ENCODE data around the gene YOD1.

The YOD1 gene

DNA sequence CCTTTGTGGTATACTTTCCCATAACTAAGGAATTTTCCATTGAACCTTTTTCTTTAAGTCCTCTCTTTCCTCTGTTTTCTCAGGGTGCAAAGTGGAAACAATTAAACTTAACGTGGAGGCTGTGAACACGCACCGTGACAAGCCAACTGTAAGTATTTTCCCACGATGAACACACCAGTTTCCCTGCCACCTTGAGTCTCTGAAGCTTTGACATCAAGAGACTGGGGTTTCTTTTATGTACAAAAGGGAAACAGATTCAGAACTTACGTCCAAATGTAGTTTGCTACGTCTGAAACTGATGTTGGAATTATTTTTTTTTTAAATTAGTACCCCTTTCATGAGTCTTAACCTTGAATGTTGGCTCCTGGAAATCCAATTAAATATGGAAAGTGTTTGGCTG is 20.4 kb upstream of the YOD1 start:
- no peak for DNase-seq

DNA sequence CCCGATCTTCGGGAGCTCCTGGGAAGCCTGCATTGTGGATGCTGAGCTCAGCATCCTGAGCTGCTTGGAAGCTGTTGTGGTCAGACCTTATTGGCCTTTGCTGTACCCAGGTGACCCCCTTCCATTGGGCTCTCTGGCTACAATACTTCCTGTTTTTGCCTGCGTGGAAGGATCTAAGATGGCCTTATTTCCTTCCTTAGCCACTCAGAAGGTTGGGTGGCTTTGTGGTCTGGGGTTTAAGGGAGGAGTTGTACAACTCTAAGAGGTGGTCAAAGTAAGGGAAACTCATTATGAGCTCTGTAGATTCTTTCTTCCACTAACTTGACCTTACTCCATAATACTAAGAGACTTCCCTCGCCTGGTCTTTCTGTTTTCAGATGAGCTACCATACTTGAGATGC is 19.8 kb upstream of the YOD1 start:
- DNase-seq = peak; percentile 12

GRCh38 chr1:207069858-207070506 is 19.0 kb upstream of the YOD1 start:
- no peak for DNase-seq

GRCh38 chr1:207069061-207069460 is 18.1 kb upstream of the YOD1 start:
- no peak for DNase-seq

- DNase-seq = no peak
Observed at GRCh38 chr1:207067665-207068064, 16.7 kb upstream of the YOD1 start.

DNA sequence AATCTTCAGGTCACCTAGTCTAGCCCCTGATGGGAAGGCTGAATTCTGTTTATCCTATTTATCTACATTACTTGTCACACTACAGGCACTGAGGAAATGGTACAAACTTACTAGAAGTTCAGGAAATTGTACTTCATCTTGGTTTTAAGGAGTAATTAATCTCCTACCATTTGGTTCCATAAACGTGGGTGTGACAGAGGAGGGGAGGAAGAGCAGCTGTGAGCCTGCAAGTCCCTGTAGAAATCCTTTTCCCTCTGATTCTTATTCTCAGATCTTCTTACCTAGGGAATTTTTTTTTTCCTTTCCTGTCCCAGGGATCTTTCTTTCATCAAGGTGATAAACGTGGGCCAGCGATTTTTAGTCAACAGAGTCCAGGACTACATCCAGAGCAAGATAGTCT is 16.2 kb upstream of the YOD1 start:
- no peak for DNase-seq

GRCh38 chr1:207064561-207064960 is 13.6 kb upstream of the YOD1 start:
- DNase-seq = no peak

- no peak for DNase-seq
Observed at GRCh38 chr1:207063014-207063413, 12.0 kb upstream of the YOD1 start.

- no peak for DNase-seq
Observed at GRCh38 chr1:207062058-207062457, 11.1 kb upstream of the YOD1 start.

GRCh38 chr1:207060596-207060995 is 9.6 kb upstream of the YOD1 start:
- DNase-seq = no peak

DNA sequence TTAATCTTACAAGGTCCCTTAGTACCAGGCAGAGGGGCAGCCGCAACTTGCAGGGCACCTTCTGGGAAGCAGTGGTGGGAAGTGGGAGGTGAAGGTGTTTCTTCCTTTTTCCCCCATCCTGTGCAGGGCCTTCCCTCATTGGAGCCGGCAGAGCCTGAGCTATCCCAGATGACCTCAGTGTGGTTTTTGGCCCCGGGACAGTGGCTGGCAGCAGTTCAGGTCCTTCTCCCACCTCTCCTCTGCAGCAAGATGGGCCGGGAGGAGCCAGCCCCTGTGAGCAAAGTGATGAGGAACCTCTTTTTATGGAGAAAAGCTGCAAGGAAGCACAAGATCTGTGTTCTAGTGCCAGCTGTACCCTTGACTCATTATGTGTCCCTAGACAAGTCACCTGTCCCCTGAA is 8.9 kb upstream of the YOD1 start:
- DNase-seq = no peak

DNA sequence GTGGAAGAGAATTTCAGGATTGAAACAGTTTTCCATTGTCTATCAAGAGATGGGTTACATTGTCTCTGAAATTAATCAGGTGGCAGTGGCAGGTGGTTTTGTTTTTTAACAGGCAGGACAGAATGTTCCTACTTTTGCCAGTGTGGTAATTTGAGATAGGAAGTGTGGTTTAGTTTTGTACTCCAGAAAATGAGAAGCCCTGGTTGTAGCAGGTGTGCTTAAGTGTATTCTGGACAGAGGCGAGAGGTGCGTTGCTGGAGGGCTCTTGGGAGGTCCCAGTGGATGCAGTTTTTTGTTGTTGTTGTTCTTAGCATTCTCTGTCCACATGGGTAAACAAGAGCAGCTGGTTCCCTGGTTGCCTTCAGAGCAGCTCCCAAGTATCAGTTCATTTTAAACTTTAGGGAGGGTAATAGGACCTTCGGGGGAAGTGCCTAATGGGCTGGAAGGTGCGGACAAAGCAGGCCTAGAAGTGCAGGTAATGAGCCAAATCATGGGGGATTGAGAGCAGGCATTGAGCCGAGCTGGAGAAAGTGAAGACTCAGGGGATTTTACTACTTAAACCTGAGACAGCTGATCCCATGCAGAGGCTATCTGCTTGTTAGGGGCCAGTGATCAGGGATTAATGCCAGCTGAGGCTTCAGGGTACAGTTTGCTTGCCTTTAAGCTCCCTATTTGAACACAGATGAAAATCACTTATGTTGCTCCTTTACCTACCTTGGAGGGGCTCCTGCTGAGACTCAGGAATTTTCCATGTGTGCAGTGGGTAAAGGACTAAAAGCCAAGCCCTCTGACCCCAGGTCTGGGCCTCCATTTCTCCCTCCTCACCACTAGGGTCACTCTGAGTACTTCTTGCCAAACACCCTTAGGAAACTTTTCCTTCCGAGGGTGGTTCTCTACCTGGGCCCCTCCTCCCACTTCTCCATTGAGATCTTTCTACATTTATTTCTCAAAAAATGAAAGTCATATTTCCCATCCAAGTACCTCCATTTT is 8.2 kb upstream of the YOD1 start:
- DNase-seq = no peak

DNA sequence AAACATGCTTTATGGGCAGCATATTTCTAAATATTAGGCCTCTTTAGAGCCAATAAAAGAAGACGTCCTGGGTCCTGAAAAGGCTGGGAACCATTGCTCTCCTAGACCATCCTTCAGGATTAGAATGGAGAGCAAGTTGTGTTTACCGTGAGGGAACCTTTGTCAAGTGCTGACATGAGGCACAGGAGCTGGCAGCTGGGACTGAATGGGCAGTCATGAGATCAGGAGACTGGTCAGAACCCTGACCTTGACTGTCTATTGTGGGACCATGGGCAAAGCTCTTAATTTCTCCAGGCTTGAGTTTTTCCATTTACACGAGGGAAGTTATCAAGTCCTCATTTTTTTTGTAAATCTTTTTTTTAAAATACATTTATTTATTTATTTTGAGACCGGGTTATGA is 7.2 kb upstream of the YOD1 start:
- DNase-seq = no peak

DNA sequence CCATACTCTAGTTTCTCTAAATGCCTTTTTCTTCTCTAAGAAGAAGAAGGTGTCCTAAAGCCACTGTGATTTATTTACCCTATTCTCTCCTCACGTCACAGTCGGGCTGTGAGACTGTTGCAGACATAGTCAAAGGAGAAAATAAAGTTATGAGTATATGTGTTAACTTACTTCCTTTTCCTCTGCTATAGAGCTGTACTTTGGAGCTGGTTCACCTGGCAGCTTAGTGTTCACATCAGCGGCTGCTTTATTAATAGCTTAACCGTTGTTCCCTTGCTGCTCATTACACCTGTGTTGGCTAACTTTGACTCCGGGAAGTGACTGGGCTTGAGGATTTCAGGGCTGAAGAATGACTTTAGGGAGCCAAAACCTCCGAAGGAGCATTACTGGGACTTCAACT is 5.7 kb upstream of the YOD1 start:
- DNase-seq = no peak

DNA sequence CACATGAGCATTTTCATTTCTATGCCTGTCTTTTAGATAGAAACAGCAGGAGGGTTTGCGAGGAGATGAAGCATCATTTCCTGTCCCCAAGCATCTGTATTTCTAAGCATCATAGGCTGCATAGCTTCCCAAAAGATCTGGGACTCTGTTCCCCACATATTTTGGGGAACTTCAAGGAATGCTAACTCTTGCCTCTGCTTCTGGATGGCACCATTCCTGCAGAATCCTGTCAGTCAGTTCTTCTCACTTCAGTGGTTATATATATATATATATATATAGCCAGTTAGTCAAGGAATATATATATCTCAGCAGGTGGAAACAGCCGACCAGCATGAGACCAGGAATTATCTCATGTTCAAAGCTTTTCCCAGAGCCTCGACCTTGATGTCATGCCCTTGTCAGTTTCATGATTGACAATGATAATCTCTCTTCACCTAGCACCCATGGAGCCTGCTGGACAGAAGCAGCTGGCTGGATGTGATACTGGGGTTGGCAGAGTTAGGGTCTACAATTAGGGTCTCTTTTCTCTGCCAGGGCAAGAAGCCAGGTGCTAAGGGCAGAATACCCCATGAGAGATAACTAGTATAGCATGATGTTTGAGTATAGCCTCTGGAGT is 4.5 kb upstream of the YOD1 start:
- no peak for DNase-seq

DNA sequence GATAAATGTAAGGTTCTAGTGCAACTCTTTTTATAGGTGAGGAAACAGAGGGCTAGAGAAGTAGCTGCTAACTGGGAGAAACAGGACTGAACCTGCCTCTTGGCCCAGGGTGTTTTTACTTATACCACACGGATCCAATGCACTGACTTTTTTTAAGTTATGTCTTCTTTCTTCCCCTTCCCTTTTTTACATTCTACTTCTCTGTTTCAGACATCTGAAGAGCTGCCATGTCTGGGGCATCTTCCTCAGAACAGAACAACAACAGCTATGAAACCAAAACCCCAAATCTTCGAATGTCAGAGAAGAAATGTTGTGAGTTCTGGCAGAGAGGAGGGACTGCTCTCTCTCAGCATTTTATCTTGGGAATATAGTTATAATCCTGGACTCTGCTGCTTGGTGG is 3.5 kb upstream of the YOD1 start:
- no peak for DNase-seq

GRCh38 chr1:207052911-207053769 is 2.1 kb upstream of the YOD1 start, which contains the start of gene PFKFB2:
PFKFB2 (plus strand) TSS chr1:207053275; CDS start chr1:207054718, 1,443 bp downstream.
- DNase-seq = peak; percentile 95

DNA sequence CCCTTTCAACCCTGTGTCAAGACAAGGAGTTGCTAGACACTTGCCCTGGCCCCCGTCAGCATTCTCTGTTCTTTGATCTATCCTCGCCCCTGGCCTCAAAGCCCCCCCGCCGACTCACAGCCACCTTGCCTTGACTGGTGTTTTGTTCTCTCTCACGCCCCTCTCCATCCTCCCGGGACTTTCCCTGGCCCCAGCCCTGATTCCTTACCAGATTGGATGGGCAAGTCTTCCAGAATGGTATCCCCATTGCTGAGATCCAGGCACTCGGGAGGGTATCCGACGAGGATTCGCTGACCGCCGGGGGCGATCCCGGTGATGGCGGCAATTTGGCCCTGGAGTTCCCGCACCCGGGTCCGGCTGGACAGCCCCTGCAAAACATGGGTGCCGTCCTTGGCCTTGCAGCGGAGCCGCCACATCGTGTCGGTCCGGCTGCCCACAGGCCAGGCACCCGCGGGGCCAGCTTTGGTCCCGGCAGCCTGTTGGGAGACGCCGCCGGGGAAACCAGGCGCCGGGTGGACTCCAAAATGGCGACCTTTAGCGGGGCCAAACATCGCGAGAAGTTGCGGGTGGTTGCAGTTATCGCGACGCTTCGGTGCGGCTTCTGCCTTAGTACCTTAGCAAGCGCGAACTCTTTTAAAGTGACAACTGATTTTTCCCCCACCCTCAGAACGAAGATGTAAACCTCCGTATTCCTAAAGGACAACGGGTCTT is 373 bp downstream of the YOD1 start:
- peak; percentile 93 for DNase-seq

DNA sequence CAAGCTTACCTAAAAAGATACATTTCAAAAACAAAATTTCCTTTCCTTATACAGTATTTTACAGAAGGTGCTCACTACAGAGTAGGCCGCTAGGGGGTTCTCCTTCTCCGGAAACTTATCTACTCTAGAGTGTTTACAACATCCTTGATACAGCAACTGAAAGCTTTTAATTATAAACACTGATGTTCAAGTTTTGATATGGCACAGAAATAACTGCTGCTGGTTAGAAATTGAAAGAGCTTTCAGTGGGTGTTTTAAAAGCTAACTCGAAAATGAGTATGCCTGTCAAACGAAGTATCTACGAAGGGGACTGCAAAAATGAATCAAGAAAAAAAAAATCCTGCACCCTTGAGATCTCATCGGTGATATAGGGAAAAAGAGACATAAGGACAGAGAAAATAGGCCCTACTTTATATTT is 1.0 kb downstream of the YOD1 start:
- peak; percentile 75 for DNase-seq

DNA sequence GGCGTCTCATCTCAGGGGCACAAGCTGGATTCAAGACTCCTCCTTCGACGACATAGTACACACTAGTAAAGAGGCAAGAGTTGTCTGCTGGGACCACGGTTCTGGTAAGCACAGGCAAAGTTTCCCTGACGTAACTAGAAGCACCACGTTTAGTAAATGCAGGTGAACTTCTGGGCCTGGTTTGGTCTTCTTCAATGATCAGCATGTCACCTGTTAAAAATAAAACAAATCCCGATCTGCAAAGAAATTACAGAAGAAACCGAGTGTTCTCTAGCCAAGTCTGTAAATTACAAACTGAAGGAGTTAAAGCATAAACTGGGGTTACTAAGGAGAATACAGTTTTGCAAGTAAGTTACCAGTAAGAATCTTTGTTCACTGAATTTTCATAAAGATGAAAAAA is 1.5 kb downstream of the YOD1 start:
- no peak for DNase-seq

GRCh38 chr1:207049054-207049453 is 2.0 kb downstream of the YOD1 start:
- DNase-seq = no peak

DNA sequence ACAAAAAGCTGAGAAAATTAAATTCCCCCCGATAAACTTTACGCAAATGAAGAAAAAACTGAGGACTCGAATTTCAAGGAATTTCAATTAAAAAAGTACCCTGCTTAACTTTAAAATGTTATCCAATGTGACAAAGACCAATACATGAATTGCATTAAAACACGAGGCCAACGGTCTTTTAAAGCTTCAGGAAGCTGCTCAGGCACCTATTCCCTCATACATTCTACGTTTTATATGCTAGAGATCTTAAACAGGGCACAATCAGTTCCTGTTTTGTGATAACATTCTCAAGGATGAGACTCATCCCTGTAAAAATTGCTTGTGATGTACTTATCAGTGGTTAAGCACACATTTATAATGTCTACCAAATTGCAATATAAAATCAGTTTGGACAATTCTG is 3.0 kb downstream of the YOD1 start:
- no peak for DNase-seq

Measured in CD4-positive, alpha-beta T cell treated with Interleukin-17A for 1 hour (primary cell).